AG10803 (cell line): ENCODE data around the gene SPOCK1.

ENCODE experiments used
- DNase-seq: peaks from one replicate; pipeline ENCODE4 v3.0.0; 2010; ENCODE audit warnings: low read depth
- H3K4me3 ChIP-seq: 2 replicates; pipeline ENCODE4 v1.5.1; 2011; ENCODE audit warnings: mild to moderate bottlenecking, low read length, control low read depth
- CTCF ChIP-seq: conservative IDR thresholded peaks from 2 replicates; pipeline ENCODE4 v1.5.1; 2011; ENCODE audit warnings: mild to moderate bottlenecking, low read length, control low read depth, inconsistent platforms

SPOCK1 gene

DNA sequence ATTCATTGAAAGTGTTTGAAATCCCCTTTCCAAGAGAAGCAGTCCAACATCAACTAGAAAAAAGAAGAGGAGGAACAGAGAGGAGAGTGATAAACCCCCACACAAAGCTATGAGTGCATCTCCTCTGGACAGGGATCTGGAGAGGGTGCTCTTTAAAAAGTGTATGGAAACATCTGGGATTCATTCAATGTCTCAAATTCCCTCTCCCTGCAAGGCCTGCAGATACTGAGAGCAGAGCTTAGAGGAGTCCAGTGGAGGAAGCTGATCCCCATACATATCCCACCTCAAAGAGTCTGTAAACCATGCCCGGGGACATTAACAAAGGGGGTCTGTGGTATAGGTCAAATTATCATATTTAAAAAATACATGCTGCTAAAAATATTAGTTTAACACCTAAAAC is 2.2 kb downstream of the SPOCK1 start:
- no peak for TF ChIP-seq CTCF
- DNase-seq, result peak; percentile 48
- peak overlapping the region; percentile 79 for H3K4me3 ChIP-seq

DNA sequence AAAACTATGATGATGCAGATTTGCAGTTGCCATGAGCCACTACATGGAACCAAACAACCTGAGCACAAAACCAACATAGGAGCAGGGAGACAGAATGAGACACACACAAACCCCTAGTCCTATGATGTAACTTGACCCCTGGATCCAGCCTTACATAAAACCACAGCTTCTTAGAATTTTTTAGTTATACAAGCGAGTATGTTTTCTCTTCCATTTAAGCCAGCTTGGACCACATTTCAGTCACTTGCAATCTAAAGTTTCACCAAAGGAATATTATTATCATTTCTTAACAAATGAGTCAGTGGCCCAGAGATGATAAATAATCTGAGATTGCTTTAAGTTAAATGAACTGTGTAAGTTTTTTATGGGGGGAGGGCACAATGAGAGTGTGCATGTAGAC is 6.8 kb downstream of the SPOCK1 start:
- H3K4me3 ChIP-seq, result no peak overlapping the region
- DNase-seq, result peak; percentile 74
- no peak for TF ChIP-seq CTCF

DNA sequence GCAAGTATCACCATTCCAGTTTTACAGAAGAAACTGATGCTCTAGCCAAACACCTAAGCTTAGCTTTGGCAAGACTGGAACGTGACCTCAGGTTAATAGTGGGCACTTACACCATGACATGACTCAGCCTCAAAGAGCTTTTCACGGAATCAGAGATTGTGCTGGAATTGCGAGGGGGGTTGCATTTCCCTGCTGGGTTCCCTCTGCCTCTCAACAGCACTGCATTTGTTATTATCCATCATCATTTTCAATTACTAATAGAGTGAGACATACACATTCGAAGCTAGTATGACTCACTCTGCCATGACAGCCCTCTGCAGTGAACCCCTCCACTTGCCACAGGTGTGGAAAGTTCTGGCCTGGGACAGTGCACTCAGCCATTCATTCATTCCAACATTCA is 8.0 kb downstream of the SPOCK1 start:
- no peak overlapping the region for H3K4me3 ChIP-seq
- DNase-seq, result no peak
- TF ChIP-seq CTCF, result no peak

DNA sequence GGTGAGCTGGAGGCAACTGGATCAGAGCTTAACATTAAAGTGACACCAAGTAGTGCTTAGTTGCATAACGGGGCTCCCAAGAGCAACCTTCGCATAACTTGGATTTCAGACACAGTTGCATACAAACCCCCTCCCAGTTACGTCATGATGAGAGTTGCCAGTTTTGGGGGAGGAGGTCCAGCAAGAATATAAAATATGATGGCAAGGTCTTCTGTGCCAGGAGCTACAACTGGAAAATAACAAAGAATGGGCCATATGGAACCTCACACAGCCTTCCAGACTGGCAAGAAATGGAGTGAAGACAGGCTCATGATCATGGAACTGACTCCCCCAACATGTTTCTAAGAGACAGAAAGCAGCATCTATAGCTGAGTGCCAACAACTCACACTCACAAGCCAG is 8.5 kb downstream of the SPOCK1 start:
- no peak for DNase-seq
- no peak for TF ChIP-seq CTCF
- no peak overlapping the region for H3K4me3 ChIP-seq

DNA sequence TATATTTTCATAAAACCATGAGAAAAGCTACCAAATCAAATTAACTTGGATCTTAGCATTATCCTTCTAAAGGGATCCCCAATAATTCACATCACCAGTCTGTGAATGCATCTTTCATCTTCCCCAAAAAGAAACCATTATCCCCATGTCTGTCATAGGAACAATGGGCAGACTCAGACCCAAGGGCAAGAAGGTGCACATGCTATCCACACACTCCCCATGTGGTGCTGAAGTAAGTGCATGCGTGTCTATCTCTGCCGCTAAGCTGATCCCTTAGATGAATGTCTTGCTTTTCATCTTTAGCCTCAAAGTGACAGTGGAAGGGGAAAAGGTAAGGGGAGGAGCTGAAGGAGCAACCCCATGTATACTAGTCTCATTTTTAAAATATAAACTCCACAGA is 10.2 kb downstream of the SPOCK1 start:
- no peak for DNase-seq
- no peak overlapping the region for H3K4me3 ChIP-seq
- no peak for TF ChIP-seq CTCF

DNA sequence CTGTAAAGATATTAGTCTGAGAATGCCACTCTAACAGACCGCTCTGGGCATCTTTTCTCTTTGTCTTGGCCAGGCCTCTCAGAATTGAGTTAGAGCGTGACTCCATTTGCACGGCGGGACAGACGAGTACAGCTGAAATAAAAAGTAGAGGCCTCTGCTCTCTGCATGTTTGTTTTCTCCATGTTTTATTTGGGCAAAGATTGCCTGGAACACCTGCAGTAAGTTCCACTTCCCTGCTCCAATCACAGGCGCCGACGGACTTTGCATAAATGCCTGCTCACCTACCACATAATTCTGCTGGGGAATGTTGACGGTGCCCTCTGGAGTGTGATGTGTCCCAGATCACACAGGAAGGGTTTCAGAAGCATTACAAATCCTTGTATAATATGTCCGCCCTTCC is 10.6 kb downstream of the SPOCK1 start:
- DNase-seq, result no peak
- TF ChIP-seq CTCF, result no peak
- no peak overlapping the region for H3K4me3 ChIP-seq

- TF ChIP-seq CTCF, result no peak
- H3K4me3 ChIP-seq, result no peak overlapping the region
- DNase-seq, result peak; percentile 97
Measured at GRCh38 chr5:137487600-137487999, 11.5 kb downstream of the SPOCK1 start.
